Measurements from ENCODE around the gene HNF1B.
A peak's percentile ranks its signal among the peaks of the same experiment; 100 is the strongest.

HNF1B gene

DNA sequence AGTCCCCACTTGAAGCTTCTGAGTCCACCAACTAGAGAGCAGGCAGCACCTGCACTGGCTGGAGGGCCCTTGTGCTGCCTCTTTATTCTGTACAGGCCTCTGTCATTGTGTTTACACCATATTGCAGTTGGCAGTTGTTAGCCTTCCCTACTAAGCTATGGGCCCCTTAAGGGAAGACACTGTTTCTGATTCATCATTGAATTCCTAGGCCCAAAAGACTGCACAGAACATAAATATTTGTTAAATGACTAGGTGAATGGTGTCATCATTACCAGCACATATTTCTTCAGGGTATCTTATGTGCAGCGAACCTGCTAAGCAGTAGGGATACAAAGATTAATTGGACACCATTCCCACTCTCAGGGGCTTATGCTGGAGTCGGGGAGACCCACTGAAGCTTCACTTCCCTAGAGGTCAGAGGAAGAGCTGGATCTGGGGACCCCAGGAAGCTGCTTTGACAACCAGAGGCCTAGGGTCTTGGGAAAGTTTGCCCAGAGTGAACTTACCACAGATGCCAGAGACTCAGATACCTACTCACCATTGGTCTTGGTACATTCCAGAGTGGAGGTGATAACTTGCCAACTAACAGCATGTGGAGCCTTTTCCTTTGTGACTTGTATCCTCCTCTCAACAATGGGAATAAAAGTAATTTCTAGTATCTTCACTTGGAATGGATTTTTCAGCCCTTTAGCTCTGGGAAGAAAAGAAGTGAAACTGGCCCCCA lies 72.9 kb downstream of the HNF1B start:
- peak; percentile 95 for DNase-seq (ENCODE audit: low read depth)

DNA sequence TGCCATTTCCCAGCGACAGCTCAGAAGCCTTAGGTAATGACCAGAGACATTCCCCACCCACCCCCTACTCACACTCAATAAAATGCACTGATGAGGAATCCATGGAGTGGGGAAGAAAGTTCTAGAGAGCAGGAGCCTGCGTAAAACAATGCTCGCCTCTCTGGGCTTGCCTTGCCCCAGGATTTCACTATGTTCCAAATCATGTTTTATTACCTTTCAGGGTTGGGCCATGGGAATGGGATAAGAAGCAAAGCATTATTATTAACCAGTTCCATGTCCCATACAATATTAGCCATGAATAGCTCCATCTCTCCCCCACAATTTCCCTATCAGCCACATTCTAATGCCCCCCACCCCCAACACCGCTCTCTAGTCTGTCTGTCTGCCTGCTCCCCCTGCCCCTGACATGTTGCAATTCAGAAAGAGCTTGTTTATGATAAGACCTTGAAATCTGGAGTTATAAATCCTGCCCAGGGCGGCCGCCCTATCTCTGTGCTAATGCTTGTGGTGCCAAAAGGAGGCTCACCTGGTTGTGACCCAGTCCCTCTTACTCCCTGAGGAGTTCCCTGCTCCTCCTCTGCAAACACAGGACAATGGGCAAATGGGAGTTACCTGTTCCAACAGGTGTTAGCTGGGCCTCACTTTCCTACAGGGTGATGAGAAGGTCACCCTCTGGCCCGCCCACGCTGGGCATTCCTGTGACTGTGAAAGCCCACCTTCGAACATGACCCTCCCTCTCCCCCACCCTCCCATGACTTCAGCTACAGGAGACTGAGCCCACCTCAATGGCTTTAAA lies 73.6 kb downstream of the HNF1B start:
- DNase-seq (ENCODE audit: low read depth): peak; percentile 11

DNA sequence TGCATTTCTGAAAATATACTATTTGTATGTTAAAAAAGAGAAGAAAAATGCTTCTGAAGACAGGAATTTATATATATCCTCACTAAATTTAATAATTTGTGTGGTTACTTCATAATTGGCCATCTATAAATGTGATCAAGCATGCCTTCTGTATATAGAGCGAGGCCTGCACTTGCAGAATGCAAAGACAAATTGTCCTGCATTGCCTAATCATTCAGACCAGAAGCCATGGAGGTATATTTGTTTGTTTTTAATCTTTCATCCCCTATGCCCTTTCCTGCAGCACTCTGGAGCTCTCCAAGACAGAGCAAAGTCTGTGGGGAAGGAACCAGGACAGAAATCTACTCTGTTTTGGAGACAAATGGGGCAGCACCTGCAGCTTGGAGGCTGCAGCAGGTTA lies 77.8 kb downstream of the HNF1B start:
- DNase-seq (ENCODE audit: low read depth): no peak

DNA sequence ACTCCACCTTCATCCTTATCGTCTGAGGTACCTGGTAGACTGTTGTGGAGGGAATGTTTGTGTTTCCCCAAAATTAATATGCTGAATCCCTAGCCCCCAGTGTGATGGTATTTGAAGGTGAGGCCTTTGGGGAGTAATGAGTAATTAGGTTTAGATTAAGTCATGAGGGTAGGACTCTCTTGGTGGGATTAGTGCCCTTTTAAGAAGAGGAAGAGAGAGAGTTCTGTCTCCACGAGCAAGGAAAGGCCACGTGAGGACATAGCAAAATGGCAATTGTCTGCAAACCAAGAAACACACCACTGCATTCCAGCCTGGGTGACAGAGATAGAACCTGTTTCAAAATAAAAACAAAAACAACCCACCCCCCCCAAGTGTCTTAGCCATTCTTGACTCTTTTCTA lies 80.6 kb downstream of the HNF1B start:
- DNase-seq (ENCODE audit: low read depth): no peak

DNA sequence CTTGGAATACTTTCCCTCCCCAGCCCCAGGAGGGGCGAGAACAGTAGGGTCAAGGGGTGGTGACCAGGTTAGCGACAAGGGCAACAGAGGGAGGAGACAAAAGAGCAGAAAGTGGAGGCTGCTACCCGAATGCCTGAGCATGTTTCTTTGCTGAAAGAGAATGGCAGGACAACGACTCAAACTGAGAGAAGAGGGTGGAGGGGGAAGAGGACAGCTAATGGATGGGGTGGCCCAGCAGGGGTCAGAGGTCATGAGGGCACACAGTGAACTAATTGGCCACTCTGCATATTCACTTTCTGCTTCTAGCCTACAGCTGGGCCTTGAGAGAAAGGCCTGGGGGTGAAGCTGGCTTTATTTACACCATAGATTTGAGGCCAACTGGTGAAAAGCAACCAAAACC lies 82.5 kb downstream of the HNF1B start:
- no peak for DNase-seq (ENCODE audit: low read depth)

DNA sequence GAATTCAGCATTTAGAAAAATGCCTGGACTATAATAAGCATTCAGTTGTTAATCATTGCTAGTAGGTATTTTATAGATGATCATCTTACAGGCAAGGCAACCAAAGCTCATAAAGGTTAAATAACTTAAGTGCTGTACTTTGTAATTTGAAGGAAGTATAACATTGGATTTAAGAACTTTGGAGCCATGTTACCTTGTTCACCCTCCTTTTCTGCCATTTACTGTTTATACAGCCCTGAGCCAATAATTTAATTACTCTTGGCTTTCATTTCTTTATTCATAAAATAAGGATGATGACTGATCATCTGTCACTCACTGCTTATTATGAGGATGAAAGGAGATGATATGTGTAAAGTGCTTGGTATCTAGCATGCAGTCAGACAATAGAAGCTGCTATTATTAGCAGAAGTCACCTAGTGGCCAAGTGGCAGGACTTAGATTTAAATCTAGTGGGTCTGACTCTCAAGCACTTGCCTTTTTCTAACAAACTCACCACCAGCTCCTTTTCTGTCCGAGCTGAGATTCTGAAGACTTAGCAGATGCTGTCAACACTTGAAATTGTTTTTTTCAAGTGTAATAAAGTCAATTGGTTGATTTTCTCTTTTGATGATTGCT lies 83.4 kb downstream of the HNF1B start:
- no peak for DNase-seq (ENCODE audit: low read depth)

DNA sequence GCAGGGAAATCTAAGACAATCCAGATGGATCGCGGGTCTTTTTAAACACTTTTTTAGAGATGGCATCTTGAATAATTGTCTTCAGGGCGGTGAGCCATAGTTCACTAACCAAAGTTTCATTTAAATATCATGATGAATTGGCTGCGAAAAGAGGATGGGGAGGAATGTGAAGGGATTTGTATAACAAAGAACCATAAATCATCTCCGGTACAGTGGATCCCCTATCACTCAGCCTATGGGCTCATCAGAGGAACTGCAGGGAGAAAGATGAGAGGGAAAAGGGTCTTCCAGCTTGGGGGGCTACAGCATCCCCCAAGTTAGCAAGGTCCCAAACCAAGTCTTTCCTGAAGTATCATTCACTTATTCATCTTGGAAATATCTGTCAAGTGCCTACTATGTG lies 84.9 kb downstream of the HNF1B start:
- DNase-seq (ENCODE audit: low read depth): no peak

DNA sequence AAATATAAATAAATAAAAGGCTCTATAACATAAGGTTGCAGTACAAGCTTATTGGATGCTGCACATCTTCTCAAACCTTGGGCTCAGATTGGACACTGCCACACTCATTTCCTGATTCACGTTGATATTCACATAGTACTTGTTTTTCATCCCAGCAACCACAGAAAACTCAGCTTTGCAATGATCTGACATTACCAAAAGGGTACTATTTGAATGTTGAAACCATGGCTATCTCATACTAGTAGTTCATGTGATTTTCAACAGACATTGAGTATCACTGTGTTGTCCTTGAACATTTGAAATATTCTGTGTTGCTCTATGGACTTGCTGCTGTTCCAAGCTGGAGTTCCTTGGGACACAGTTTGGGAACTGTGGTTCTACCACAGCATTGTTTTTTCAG lies 87.7 kb downstream of the HNF1B start:
- DNase-seq (ENCODE audit: low read depth): no peak

DNA sequence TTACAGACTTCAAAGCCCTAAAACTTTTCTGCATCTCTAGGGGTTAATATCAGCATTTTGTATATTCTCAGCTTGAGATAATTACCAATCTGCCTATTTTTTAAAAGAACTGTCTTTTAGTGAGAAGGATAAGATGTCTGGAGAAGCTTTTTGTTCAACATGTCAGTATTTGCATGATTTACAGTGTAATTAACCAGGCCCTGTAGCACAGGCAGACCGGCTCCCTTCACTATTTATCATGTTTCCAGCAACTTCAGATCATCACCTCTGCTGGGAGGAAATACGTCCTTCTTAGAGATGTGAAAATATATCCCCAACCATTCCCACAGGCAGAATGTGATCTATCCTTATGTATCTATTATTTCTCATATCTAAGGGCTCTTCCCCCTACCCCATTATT lies 93.0 kb downstream of the HNF1B start:
- DNase-seq (ENCODE audit: low read depth): no peak

DNA sequence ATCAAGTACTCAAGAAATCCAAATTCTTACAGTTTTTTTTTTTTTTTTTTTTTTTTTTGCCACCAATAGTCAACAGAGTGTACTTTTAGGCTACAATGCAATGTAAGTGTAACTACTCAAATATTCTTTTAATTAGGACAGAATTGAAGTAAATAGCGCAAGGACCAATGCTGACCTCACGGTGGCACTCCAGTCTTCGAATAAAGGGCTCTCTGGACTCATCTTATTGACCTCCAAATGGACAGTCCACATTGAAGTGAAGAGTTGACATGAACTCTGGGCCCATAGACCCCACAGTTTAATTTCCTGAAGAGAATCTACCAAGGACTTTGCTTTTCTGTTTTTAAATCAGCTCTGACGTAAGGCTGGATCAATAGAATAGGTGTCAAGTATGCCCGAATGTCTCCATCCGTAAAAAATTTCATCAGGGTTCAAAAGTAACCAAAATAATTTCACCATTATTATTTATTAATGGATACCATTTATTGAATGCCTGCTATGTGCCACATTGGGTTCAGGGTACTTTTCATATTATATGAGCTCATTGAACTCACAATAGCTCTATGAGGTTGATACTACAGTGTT lies 94.3 kb downstream of the HNF1B start:
- peak; percentile 71 for DNase-seq (ENCODE audit: low read depth)

DNA sequence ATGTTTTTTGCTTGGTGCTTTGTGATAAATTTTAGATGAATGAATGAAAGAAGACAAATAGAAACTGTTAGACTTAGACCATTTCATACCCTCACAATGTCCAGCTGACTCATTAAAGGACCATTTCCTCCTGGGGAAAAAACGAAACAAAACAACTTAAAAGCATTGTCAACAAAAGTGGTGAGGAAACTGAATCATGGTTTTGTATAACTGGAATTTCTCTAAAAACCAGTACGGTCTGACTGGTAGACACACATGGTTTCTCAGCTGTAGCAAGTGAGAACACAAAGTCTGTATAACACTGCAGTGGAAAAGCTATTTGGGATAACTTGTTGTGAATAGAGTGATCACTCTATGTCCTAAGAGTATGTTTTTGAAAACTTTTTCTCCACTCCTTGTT lies 96.3 kb downstream of the HNF1B start:
- DNase-seq (ENCODE audit: low read depth): peak; percentile 83

DNA sequence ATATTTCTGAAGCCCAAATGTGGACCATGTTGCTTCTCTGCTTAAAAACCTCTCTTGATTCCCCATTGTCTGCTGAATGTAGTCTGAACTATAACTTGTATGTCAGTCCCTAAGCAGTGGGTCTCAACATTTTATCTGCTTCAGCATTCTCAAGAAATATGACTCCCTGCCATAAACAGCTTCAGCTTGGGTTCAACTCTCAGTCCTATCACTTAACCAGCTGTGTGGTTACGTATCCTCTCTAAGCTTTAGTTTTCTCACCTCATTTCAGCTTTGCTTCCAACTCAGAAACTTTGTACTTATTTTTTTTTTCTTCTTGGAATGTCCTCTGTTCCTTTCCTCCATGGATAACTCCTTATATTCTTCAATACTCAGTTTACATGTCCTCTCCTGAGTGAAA lies 97.0 kb downstream of the HNF1B start:
- no peak for DNase-seq (ENCODE audit: low read depth)

DNA sequence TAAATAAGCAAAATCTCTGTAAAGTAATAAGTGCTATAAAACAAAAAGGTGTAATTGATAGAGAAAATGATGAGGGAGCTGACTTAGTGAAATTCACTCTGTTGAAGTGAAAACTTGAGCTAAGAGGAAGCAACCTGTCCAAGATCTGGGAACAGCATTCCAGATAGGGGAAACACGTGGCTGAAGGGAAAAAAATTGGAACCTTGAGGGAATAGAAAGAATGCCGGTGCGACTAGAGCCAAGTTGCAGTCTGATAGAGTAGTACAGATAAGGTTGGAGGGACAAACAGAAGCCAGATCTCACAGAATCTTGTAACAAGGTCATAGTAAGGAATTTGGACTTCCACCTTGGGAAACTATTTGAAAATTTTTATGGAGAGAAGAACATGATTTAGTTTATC lies 101.0 kb downstream of the HNF1B start:
- DNase-seq (ENCODE audit: low read depth): peak; percentile 8

DNA sequence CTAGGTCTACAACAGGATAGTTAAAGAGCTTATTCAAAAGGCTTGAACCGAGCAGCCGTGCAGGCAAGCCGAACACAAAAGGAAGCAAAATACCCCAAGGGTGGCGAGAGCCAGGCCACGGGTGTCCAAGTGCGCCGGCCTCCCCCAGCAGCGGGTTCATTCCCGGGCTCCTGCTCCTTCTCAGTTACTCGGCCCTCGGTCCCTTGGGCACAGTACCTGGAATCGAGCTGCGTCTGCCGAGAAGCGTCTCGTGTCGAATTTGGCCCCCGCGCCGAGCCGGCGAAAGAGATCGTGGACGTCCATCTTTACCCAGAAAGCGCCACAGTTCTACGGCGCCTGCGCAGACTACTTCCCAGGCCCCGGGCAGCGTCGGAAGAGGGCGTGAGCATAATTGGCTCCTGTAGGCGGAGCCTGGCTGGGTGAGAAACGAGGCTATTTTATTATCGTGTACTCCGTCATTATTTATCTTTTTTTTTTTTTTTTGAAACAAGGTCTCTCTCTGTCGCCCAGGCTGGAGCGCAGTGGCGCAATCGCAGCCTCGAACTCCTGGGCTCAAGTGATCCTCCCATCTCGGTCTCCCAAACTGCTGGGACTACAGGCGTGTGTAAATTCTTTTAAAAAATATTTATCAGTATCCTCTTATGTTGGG lies 101.6 kb downstream of the HNF1B start, which contains the start of gene DDX52:
Gene DDX52 (minus strand): TSS at position 329 of the 649 bp plus-strand sequence. CDS start 26 bp downstream, at position 303.
- DNase-seq (ENCODE audit: low read depth): peak; percentile 93

DNA sequence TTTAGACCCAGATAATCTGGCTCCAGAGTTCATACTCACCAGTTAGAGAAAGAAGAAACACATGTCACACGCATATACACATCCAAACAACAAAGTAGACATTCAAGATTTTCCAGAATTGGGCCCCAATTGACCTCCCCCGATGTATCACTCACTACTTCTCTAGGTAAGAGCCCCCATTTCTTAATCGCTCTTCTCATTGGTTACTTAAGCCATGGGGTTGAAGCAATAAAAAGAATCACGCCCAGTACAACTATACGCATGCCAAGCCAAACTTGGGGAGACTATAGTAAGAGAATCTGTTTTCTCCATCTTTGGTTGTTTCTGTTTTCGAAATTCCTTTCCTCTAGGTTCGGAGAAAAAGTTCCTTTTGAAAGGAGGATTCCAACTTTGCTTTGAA lies 102.2 kb downstream of the HNF1B start:
- peak; percentile 44 for DNase-seq (ENCODE audit: low read depth)

DNA sequence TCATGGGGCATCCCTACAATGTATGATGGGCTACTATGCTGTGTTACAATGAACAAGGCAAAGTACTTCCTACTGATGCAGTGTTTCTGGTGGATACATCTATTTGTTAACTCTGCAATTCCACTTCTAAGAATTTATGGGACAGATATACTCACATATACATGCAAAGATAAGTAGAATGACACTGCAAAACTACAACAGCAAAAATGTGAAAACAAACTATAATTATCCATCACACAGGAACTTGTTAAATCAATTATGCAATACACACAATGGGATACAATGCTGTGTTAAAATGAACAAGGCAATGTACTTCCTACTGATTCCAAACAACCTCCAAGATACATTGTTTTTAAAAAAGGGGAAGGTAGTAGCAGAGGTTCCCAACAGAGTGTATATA lies 104.8 kb downstream of the HNF1B start:
- DNase-seq (ENCODE audit: low read depth): no peak

DNA sequence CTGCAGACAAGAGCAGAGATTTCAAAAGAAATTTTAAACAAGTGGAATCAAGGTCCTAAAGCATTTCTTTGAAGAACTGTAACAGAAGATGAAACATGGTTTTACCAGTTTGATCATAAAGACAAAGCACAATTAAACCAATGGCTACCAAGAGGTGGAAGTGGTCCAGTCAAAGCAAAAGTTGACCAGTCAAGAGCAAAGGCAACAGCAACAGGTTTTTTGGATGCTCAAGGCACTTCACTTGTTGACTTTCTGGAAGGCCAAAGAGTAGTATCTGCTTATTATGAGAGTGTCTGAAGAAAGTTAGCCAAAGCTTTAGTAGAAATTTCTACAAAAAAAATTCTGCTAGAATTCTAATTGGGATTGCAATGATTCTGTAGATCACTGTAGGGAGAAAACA lies 106.9 kb downstream of the HNF1B start:
- DNase-seq (ENCODE audit: low read depth): no peak
